Keratinocyte (primary cell): ENCODE measurements around the gene PCNT. TPM values are rescaled to one million over a fixed set of nuclear protein-coding genes. Genes with fewer than 3 reads are reported as not detected.
"Not testable (repeated sequence)": the region's sequence is repeated elsewhere in the genome, so short reads cannot be mapped to it uniquely, and the experiment has no call there.

ENCODE experiments used
- DNase-seq: peaks from one replicate; pipeline ENCODE4 v3.0.0-alpha.2; 2011; ENCODE audit warnings: low read depth, missing footprints, low spot score
- FAIRE-seq: peaks from 2 replicates; lab custom pipeline; 2011; peaks lifted over from hg19 to GRCh38; lab: Jason Lieb, UNC
- H2AFZ ChIP-seq: 2 replicates; pipeline ENCODE4 v1.6.0; 2012; ENCODE audit warnings: low read length, control low read depth, inconsistent platforms; ENCODE audit not compliant: control insufficient read depth
- H3K27ac ChIP-seq: 2 replicates; pipeline ENCODE4 v1.5.1; 2011; ENCODE audit warnings: low read length; ENCODE audit not compliant: control insufficient read depth, insufficient read depth
- H3K27me3 ChIP-seq: 3 replicates; pipeline ENCODE4 v1.6.0; 2011; ENCODE audit warnings: low read length; ENCODE audit not compliant: control insufficient read depth, insufficient read depth; ENCODE audit errors: extremely low read depth
- H3K36me3 ChIP-seq, 2 experiments: 2 replicates in 1 of 2; 3 replicates in 1 of 2; pipeline ENCODE4 v1.5.1; 2011; ENCODE audit warnings: low read length in 2 of 2, mild to moderate bottlenecking in 1 of 2; ENCODE audit not compliant: control insufficient read depth in 2 of 2, insufficient read depth in 2 of 2; ENCODE audit errors: extremely low read depth in 1 of 2
- H3K4me1 ChIP-seq: 3 replicates; pipeline ENCODE4 v1.5.1; 2011; ENCODE audit warnings: low read length; ENCODE audit not compliant: control insufficient read depth, insufficient read depth; ENCODE audit errors: extremely low read depth
- H3K4me2 ChIP-seq: 3 replicates; pipeline ENCODE4 v1.6.0; 2011; ENCODE audit warnings: low read depth, low read length; ENCODE audit not compliant: control insufficient read depth, insufficient read depth; ENCODE audit errors: extremely low read depth
- H3K4me3 ChIP-seq, 3 experiments: fragments of 200-600 bp in 1 of 3; sonication (generic) in 1 of 3; 2 replicates in 2 of 3; 3 replicates in 1 of 3; pipeline ENCODE4 v1.5.1; 2011 to 2016; ENCODE audit warnings: low read length in 3 of 3, mild to moderate bottlenecking in 3 of 3, control low read depth in 2 of 3, inconsistent platforms in 1 of 3, low read depth in 1 of 3, mixed read lengths in 1 of 3, mixed run types in 1 of 3, moderate library complexity in 1 of 3; ENCODE audit not compliant: control insufficient read depth in 2 of 3, insufficient read depth in 2 of 3; ENCODE audit errors: extremely low read depth in 1 of 3
- H3K79me2 ChIP-seq: 2 replicates; pipeline ENCODE4 v1.6.0; 2012; ENCODE audit warnings: low read length; ENCODE audit not compliant: control insufficient read depth, insufficient read depth
- H3K9ac ChIP-seq: 3 replicates; pipeline ENCODE4 v1.6.0; 2011; ENCODE audit warnings: low read length; ENCODE audit not compliant: control insufficient read depth, insufficient read depth; ENCODE audit errors: extremely low read depth
- H3K9me1 ChIP-seq: 3 replicates; pipeline ENCODE4 v1.6.0; 2011; ENCODE audit warnings: low read length; ENCODE audit not compliant: control insufficient read depth, insufficient read depth; ENCODE audit errors: extremely low read depth
- H3K9me3 ChIP-seq: 2 replicates; pipeline ENCODE4 v1.5.1; 2012; ENCODE audit warnings: low read depth, low read length; ENCODE audit not compliant: control insufficient read depth
- H4K20me1 ChIP-seq: 3 replicates; pipeline ENCODE4 v1.6.0; 2011; ENCODE audit warnings: low read length; ENCODE audit not compliant: control insufficient read depth, insufficient read depth; ENCODE audit errors: extremely low read depth
- CTCF ChIP-seq, 3 experiments: IDR thresholded peaks in 1 of 3; conservative IDR thresholded peaks in 1 of 3; optimal IDR thresholded peaks in 1 of 3; 2 replicates in 2 of 3; 3 replicates in 1 of 3; pipeline versions ENCODE3 to v1.5.1; 2011; ENCODE audit warnings: low read length in 3 of 3, mild to moderate bottlenecking in 3 of 3, moderate library complexity in 2 of 3, control low read depth in 1 of 3, inconsistent platforms in 1 of 3; ENCODE audit not compliant: insufficient read depth in 2 of 3; ENCODE audit errors: extremely low read depth in 1 of 3
- EZH2 ChIP-seq: IDR thresholded peaks from one replicate; pipeline ENCODE4 v1.6.1; 2012; ENCODE audit warnings: inconsistent platforms, mild to moderate bottlenecking, low read length, moderate library complexity
- dilution Hi-C: fragments of 300-500 bp; cut with MboI; formaldehyde crosslinking; loops from one replicate; pipeline ENCODE4 v1.7.0; 2020; ENCODE audit warnings: low sequenced_read_pairs; ENCODE audit not compliant: extremely low pct_ligation_motif_present
- polyA plus RNA-seq, 5 experiments: library from polyadenylated mRNA; depleted of rRNA in 3 of 5; stranded (reverse) in 3 of 5; stranded (forward) in 1 of 5; unstranded in 1 of 5; fragments of >200 nt; gene quantifications; 1 replicate in 1 of 5; 2 replicates in 3 of 5; 3 replicates in 1 of 5; pipeline versions ENCODE4 v1.2.1 to v1.2.3, GENCODE V29; 2011 to 2012; ENCODE audit warnings: missing spikeins in 2 of 5, low read depth in 1 of 5, low replicate concordance in 1 of 5

The PCNT gene
- polyA plus RNA-seq, 1 donor (not counting 4 experiments of a cell fraction or from before 2014, with no cell fraction given) = 9.8 TPM

GRCh38 chr21:46431448-46431847 is 107.5 kb downstream of the PCNT start:
- Histone ChIP-seq H3K9ac (no peak overlapping the region), H2AFZ (no peak overlapping the region), H3K9me1 (no peaks in the 10 kb centered on the region), H3K27me3 (no peaks in the 10 kb centered on the region), H3K4me3 (no peak overlapping the region), H3K9me3 (no peaks in the 10 kb centered on the region), H4K20me1 (no peaks in the 10 kb centered on the region), H3K4me1 (no peaks in the 10 kb centered on the region), H3K4me2 (no peak overlapping the region), H3K79me2 (no peaks in the 10 kb centered on the region), H3K36me3 (peaks cover 28% of the 10 kb centered on the region in 2 experiments), H3K27ac (no peak overlapping the region)
- DNase-seq = no peak
- no peak for FAIRE-seq
- dilution Hi-C loops = no loop called here
- TF ChIP-seq CTCF (optimal IDR thresholded peaks at IDR 0.05 in 1 of 3, IDR thresholded peaks at IDR 0.05 in 1 of 3, conservative IDR thresholded peaks at IDR 0.05 in 1 of 3; ENCODE audit: extremely low read depth in 1 of 3, insufficient read depth in 2 of 3, low read length in 3 of 3) (no peak), EZH2 (no peak)

DNA sequence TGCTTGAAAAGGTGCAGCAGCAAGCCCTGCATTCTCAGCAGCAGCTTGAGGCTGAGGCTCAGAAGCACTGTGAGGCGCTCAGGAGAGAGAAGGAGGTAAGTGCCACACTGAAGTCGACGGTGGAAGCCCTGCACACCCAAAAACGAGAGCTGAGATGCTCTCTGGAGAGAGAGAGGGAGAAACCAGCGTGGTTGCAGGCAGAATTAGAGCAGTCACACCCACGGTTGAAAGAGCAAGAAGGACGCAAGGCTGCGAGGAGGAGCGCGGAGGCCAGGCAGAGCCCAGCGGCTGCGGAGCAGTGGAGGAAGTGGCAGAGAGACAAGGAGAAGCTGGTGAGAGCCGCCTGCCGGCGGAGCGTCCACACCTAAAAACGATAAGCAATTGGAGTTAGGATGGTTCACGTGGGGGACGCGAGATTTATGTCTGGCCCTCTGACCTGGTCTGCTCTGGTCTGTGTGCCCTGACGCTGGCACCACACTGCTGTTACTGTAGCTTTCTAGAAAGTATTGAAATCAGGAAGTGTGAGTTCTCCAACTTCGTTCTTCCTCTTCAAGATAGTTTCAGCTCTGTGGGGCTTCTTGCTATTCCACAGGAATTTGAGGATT is 108.0 kb downstream of the PCNT start:
- Histone ChIP-seq H3K9me3 (no peaks in the 10 kb centered on the region), H3K79me2 (no peaks in the 10 kb centered on the region), H4K20me1 (no peaks in the 10 kb centered on the region), H3K27ac (no peak overlapping the region), H3K4me1 (no peaks in the 10 kb centered on the region), H3K9ac (no peak overlapping the region), H3K4me2 (no peak overlapping the region), H3K9me1 (no peaks in the 10 kb centered on the region), H3K4me3 (no peak overlapping the region), H3K36me3 (peaks cover 28 to 31% of the 10 kb centered on the region in 2 experiments), H3K27me3 (no peaks in the 10 kb centered on the region), H2AFZ (no peak overlapping the region)
- TF ChIP-seq CTCF (optimal IDR thresholded peaks at IDR 0.05 in 1 of 3, IDR thresholded peaks at IDR 0.05 in 1 of 3, conservative IDR thresholded peaks at IDR 0.05 in 1 of 3; ENCODE audit: extremely low read depth in 1 of 3, insufficient read depth in 2 of 3, low read length in 3 of 3) = no peak
- no peak for FAIRE-seq
- dilution Hi-C loops = no loop called here
- DNase-seq = no peak

DNA sequence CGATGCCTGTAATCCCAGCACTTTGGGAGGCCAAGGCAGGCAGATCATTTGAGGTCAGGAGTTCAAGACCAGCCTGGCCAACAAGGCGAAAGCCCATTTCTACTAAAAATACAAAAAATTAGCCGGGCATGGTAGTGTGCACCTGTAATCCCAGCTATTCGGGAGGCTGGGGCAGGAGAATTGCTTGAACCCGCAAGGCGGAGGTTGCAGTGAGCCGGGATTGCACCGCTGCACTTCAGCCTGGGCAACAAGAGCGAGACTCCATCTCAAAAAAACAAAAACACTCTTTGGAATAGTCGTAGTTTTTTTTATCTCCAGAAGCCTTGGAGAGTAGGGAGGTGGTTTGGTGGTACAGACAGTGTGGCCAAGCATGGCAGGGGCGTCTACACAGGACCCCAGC is 109.2 kb downstream of the PCNT start:
- H3K9me3 ChIP-seq, DNase-seq, H4K20me1 ChIP-seq, H2AFZ ChIP-seq, H3K9ac ChIP-seq, H3K9me1 ChIP-seq, H3K4me3 ChIP-seq, H3K4me2 ChIP-seq, H3K27ac ChIP-seq, H3K27me3 ChIP-seq, H3K79me2 ChIP-seq, FAIRE-seq, dilution Hi-C loops, H3K4me1 ChIP-seq: not testable (repeated sequence)
- peaks cover 28 to 29% of the 10 kb centered on the region in 2 experiments for H3K36me3 ChIP-seq
